ENCODE measurements around the gene FAM234B.

Gene FAM234B

GRCh38 chr12:13062669-13063068, 18.5 kb downstream of the FAM234B start:
- Histone ChIP-seq H2AFZ (ENCODE audit: low read depth) (no peak overlapping the region), H3K4me3 (IDR thresholded peaks at IDR 0.05; ENCODE audit: insufficient read depth, low read depth, low read length) (no peak overlapping the region), H3K4me1 (ENCODE audit: low read depth, poor library complexity, severe bottlenecking) (no peaks in the 10 kb centered on the region), H3K4me2 (no peak overlapping the region), H4K20me1 (ENCODE audit: insufficient read depth) (no peaks in the 10 kb centered on the region), H3K79me2 (ENCODE audit: insufficient read depth, low read depth) (no peaks in the 10 kb centered on the region), H3K27ac (no peak overlapping the region), H3K36me3 (ENCODE audit: insufficient read depth) (no peaks in the 10 kb centered on the region), H3K27me3 (ENCODE audit: insufficient read depth, low read depth) (no peaks in the 10 kb centered on the region), H3K9ac (no peak overlapping the region)
- TF ChIP-seq CTCF (conservative IDR thresholded peaks at IDR 0.05; ENCODE audit: low read depth, low read length) = no peak

- no peaks in the 10 kb centered on the region for H3K79me2 ChIP-seq (ENCODE audit: insufficient read depth, low read depth)
- TF ChIP-seq CTCF (conservative IDR thresholded peaks at IDR 0.05; ENCODE audit: low read depth, low read length) = no peak
- no peak overlapping the region for H3K9ac ChIP-seq
- no peak overlapping the region for H2AFZ ChIP-seq (ENCODE audit: low read depth)
- H3K4me3 ChIP-seq (IDR thresholded peaks at IDR 0.05; ENCODE audit: insufficient read depth, low read depth, low read length) = no peak overlapping the region
- H3K4me2 ChIP-seq = no peak overlapping the region
- H3K27ac ChIP-seq = no peak overlapping the region
- H3K36me3 ChIP-seq (ENCODE audit: insufficient read depth) = no peaks in the 10 kb centered on the region
- H3K4me1 ChIP-seq (ENCODE audit: low read depth, poor library complexity, severe bottlenecking) = peaks cover 3% of the 10 kb centered on the region
- no peaks in the 10 kb centered on the region for H3K27me3 ChIP-seq (ENCODE audit: insufficient read depth, low read depth)
- no peaks in the 10 kb centered on the region for H4K20me1 ChIP-seq (ENCODE audit: insufficient read depth)
Observed at GRCh38 chr12:13066014-13066413, 21.8 kb downstream of the FAM234B start.

GRCh38 chr12:13066459-13066858, 22.3 kb downstream of the FAM234B start:
- Histone ChIP-seq H3K4me3 (IDR thresholded peaks at IDR 0.05; ENCODE audit: insufficient read depth, low read depth, low read length) (no peak overlapping the region), H3K79me2 (ENCODE audit: insufficient read depth, low read depth) (no peaks in the 10 kb centered on the region), H3K36me3 (ENCODE audit: insufficient read depth) (no peaks in the 10 kb centered on the region), H4K20me1 (ENCODE audit: insufficient read depth) (no peaks in the 10 kb centered on the region), H3K4me2 (no peak overlapping the region), H3K27me3 (ENCODE audit: insufficient read depth, low read depth) (no peaks in the 10 kb centered on the region), H3K27ac (no peak overlapping the region), H3K9ac (no peak overlapping the region), H3K4me1 (ENCODE audit: low read depth, poor library complexity, severe bottlenecking) (peaks cover 7% of the 10 kb centered on the region), H2AFZ (ENCODE audit: low read depth) (no peak overlapping the region)
- no peak for TF ChIP-seq CTCF (conservative IDR thresholded peaks at IDR 0.05; ENCODE audit: low read depth, low read length)

DNA sequence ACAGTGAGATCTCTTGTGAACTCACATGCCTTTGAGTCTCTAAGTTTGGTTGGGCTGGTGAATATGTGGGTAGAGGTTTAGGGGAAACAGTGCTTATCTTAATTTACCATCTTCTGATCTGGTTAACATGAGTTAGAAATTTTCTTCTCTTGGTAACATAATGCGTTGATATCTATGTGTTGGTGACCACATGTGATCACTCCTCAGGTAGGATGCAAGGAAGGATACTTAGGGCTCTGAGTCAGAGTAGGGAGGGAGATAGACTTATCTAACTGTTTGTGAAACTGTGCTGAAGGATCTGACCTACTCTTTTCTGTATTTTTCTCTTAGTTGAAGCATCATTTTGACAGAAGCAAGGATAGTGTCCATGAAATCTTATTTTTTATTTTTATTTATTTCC, 23.1 kb downstream of the FAM234B start:
- Histone ChIP-seq H3K4me1 (ENCODE audit: low read depth, poor library complexity, severe bottlenecking) (peaks cover 16% of the 10 kb centered on the region), H3K4me3 (IDR thresholded peaks at IDR 0.05; ENCODE audit: insufficient read depth, low read depth, low read length) (no peak overlapping the region), H3K4me2 (no peak overlapping the region), H3K79me2 (ENCODE audit: insufficient read depth, low read depth) (no peaks in the 10 kb centered on the region), H3K36me3 (ENCODE audit: insufficient read depth) (no peaks in the 10 kb centered on the region), H2AFZ (ENCODE audit: low read depth) (no peak overlapping the region), H3K27me3 (ENCODE audit: insufficient read depth, low read depth) (no peaks in the 10 kb centered on the region), H3K27ac (no peak overlapping the region), H3K9ac (no peak overlapping the region), H4K20me1 (ENCODE audit: insufficient read depth) (no peaks in the 10 kb centered on the region)
- no peak for TF ChIP-seq CTCF (conservative IDR thresholded peaks at IDR 0.05; ENCODE audit: low read depth, low read length)
